BE2C (cell line): Measurements from ENCODE around the gene CAMK2D.

Experiments used
- DNase-seq: peaks from one replicate; pipeline ENCODE4 v3.0.0-alpha.2; 2020
- H3K27me3 ChIP-seq: fragments of 250-450 bp; sonication (Bioruptor Pico); 2 replicates; pipeline ENCODE4 v1.5.1; 2020; ENCODE audit warnings: mild to moderate bottlenecking
- H3K36me3 ChIP-seq: fragments of 250-450 bp; sonication (Bioruptor Pico); 2 replicates; pipeline ENCODE4 v1.5.1; 2020; ENCODE audit warnings: mild to moderate bottlenecking
- H3K4me1 ChIP-seq: fragments of 250-450 bp; sonication (Bioruptor Pico); 2 replicates; pipeline ENCODE4 v1.5.1; 2020
- H3K4me3 ChIP-seq: 2 replicates; pipeline ENCODE4 v1.5.1; 2011; ENCODE audit warnings: low read depth, low read length
- H3K9me3 ChIP-seq: fragments of 250-450 bp; sonication (Bioruptor Pico); 2 replicates; pipeline ENCODE4 v1.5.1; 2020
- TF ChIP-seq, protein P1 (sequence below): IDR thresholded peaks from 2 replicates; pipeline ENCODE4 v1.5.1; 2012; ENCODE audit warnings: mild to moderate bottlenecking, low read depth, low read length

CAMK2D gene

DNA sequence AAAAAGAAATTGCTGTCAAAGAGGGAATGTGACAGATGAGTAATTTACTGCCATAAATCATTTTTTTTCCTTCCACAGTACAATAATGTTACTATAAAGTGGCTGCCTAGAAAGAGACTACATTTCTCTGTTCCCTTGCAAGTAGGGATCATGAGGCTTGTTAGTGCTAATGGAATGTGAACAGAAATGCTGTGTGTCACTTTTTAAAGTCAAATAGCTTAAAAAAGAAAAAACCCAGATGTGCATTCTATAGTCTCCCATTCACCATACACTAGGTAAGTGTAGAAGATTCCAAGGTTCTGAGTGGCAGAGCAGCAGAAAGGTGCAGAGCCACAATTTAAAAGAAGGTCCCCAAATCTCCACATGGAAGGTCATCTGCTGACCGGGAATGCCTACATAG, 328.4 kb downstream of the CAMK2D start:
- Histone ChIP-seq H3K9me3 (no peaks in the 10 kb centered on the region), H3K4me3 (no peak overlapping the region)
- TF ChIP-seq, protein P1, sequence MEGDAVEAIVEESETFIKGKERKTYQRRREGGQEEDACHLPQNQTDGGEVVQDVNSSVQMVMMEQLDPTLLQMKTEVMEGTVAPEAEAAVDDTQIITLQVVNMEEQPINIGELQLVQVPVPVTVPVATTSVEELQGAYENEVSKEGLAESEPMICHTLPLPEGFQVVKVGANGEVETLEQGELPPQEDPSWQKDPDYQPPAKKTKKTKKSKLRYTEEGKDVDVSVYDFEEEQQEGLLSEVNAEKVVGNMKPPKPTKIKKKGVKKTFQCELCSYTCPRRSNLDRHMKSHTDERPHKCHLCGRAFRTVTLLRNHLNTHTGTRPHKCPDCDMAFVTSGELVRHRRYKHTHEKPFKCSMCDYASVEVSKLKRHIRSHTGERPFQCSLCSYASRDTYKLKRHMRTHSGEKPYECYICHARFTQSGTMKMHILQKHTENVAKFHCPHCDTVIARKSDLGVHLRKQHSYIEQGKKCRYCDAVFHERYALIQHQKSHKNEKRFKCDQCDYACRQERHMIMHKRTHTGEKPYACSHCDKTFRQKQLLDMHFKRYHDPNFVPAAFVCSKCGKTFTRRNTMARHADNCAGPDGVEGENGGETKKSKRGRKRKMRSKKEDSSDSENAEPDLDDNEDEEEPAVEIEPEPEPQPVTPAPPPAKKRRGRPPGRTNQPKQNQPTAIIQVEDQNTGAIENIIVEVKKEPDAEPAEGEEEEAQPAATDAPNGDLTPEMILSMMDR, result no peak

GRCh38 chr4:113423631-113424030, 337.9 kb downstream of the CAMK2D start:
- Histone ChIP-seq H3K27me3 (no peaks in the 10 kb centered on the region), H3K9me3 (no peaks in the 10 kb centered on the region), H3K4me1 (no peaks in the 10 kb centered on the region), H3K4me3 (no peak overlapping the region), H3K36me3 (no peaks in the 10 kb centered on the region)
- TF ChIP-seq, protein P1, result no peak
- no peak for DNase-seq

More for the DNA sequence above, 328.4 kb downstream of the CAMK2D start:
- H3K27me3 ChIP-seq, result no peaks in the 10 kb centered on the region
- no peak for DNase-seq
- H3K4me1 ChIP-seq, result peaks cover 17% of the 10 kb centered on the region
- H3K36me3 ChIP-seq, result no peaks in the 10 kb centered on the region

GRCh38 chr4:113420938-113421337, 340.6 kb downstream of the CAMK2D start:
- no peak overlapping the region for H3K4me3 ChIP-seq
- no peak for DNase-seq
- H3K4me1 ChIP-seq, result no peaks in the 10 kb centered on the region
- H3K27me3 ChIP-seq, result no peaks in the 10 kb centered on the region
- H3K9me3 ChIP-seq, result no peaks in the 10 kb centered on the region
- no peaks in the 10 kb centered on the region for H3K36me3 ChIP-seq
- TF ChIP-seq, protein P1, result no peak

DNA sequence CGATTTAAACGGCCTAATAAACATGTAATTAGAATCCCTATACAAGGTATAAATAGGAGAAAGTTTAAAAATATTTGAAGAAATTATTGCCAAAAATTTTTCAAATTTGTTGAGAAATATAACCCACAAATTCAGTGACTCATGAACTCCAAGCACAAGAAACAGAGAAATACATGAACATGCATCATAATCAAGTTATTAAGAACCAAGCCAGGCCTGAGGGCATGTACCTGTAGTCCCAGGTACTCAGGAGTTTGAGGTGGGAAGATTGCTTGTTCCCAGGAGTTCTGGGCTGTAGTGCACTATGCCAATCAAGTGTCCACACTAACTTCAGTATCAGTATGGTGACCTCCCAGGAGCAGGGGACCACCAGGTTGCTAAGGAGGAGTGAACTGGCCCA, 341.9 kb downstream of the CAMK2D start:
- H3K36me3 ChIP-seq, result no peaks in the 10 kb centered on the region
- no peaks in the 10 kb centered on the region for H3K4me1 ChIP-seq
- H3K9me3 ChIP-seq, result no peaks in the 10 kb centered on the region
- TF ChIP-seq, protein P1, result no peak
- H3K27me3 ChIP-seq, result no peaks in the 10 kb centered on the region
- no peak for DNase-seq
- no peak overlapping the region for H3K4me3 ChIP-seq

DNA sequence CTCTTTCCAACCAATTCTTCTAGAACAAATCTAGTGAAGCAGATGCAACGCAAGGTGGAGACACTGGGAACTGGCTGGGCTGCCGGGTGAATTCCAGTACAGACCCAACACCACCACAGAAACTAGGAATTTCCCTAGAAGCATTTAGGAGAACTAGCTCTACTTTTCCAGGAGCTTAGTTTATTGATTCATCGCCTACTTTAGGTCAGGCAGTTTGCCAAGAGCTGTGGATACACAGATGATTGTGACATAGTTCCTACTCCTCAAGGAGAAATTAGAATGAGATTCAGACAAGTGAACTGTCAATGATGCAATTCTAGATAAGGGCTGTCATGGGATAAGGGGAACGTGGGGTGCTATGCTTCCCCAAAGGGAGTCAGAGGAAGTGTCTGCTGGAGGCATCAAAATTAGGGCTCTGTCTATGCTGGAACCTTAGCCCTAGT, 350.0 kb downstream of the CAMK2D start:
- no peak for DNase-seq
- TF ChIP-seq, protein P1, result no peak
- no peaks in the 10 kb centered on the region for H3K36me3 ChIP-seq
- H3K27me3 ChIP-seq, result no peaks in the 10 kb centered on the region
- peaks cover 12% of the 10 kb centered on the region for H3K4me1 ChIP-seq
- H3K9me3 ChIP-seq, result no peaks in the 10 kb centered on the region
- no peak overlapping the region for H3K4me3 ChIP-seq

GRCh38 chr4:113410686-113411085, 350.9 kb downstream of the CAMK2D start:
- no peak overlapping the region for H3K4me3 ChIP-seq
- no peak for DNase-seq
- TF ChIP-seq, protein P1, result no peak
- no peaks in the 10 kb centered on the region for H3K36me3 ChIP-seq
- no peaks in the 10 kb centered on the region for H3K9me3 ChIP-seq
- H3K4me1 ChIP-seq, result peaks cover 12% of the 10 kb centered on the region
- H3K27me3 ChIP-seq, result no peaks in the 10 kb centered on the region
